Type B pancreatic cell (in vitro differentiated cells): ENCODE results near the gene ANKS1B. TPM values are rescaled to one million over a fixed set of nuclear protein-coding genes. Genes with fewer than 3 reads are reported as not detected.
A peak's percentile ranks its signal among the peaks of the same experiment; 100 is the strongest.

ENCODE experiments used
- DNase-seq: peaks from one replicate; pipeline ENCODE4 v3.0.0; 2021; ENCODE audit warnings: mixed read lengths; ENCODE audit not compliant: unreplicated experiment; ENCODE audit errors: extremely low spot score
- H3K27ac Mint-ChIP-seq: 2 replicates; pipeline ENCODE4 v1.8.0; 2021; ENCODE audit warnings: mild to moderate bottlenecking, mixed read lengths
- H3K27me3 Mint-ChIP-seq: 2 replicates; pipeline ENCODE4 v1.8.0; 2021; ENCODE audit warnings: mixed read lengths
- H3K36me3 Mint-ChIP-seq: 2 replicates; pipeline ENCODE4 v1.8.0; 2021; ENCODE audit warnings: mixed read lengths
- H3K4me1 Mint-ChIP-seq: one replicate; pipeline ENCODE4 v1.8.0; 2021; ENCODE audit warnings: mixed read lengths; ENCODE audit not compliant: unreplicated experiment
- H3K4me3 Mint-ChIP-seq: 2 replicates; pipeline ENCODE4 v1.8.0; 2021; ENCODE audit warnings: mild to moderate bottlenecking, mixed read lengths
- H3K9me3 Mint-ChIP-seq: 2 replicates; pipeline ENCODE4 v1.8.0; 2021; ENCODE audit warnings: mixed read lengths
- total RNA-seq: library from RNA; stranded (reverse); gene quantifications from 2 replicates; pipeline ENCODE4 v1.2.1, GENCODE V29; 2021; ENCODE audit warnings: low replicate concordance
- TF ChIP-seq, protein P1 (sequence below): fragments of 200-600 bp; sonication (generic); conservative IDR thresholded peaks from 2 replicates; pipeline ENCODE4 v1.5.0; 2021; ENCODE audit warnings: antibody characterized with exemption, mild to moderate bottlenecking

The ANKS1B gene
- total RNA-seq, 1 donor from 2014 or later = 4.7 TPM

DNA sequence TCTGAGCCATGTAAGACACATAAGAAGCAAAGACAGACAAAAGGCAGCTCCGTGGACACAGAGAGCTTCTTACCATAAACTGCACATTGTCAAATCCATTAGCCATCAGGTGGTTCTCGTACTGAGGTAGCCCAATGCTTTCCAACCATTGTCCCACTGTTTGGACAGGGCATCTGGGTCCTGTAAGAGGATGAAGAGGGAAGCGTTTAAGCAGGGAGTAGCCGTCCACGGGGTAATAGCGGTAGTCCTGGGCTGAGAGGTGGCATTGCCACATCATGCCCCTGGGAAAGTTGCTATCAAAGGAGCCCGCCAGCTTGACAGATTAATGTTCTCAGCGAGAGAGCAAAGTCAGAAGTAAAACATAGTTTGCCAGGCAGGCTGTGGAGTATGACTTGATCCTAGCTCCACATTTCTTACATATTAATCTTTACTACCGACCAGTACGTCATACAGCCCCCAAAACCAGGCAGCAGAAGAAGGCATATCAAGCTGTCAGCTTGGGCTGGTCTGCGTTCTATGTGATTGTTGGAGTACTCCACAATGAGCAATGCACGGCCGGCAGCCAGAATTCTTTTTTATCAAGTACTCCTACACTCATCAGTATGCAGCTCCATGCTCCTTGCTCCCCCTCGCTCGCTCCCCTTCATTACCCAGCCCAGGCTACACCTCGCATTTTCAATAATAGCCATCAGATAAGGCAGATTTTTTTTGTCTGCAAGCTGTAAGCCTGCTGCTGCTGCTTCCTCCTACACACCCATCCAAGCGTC, 830.3 kb downstream of the ANKS1B start:
- peaks cover 5% of the 10 kb centered on the region for H3K27me3 Mint-ChIP-seq
- H3K4me3 Mint-ChIP-seq = peak overlapping the region; percentile 42
- H3K4me1 Mint-ChIP-seq = peaks cover 6% of the 10 kb centered on the region
- TF ChIP-seq, protein P1, sequence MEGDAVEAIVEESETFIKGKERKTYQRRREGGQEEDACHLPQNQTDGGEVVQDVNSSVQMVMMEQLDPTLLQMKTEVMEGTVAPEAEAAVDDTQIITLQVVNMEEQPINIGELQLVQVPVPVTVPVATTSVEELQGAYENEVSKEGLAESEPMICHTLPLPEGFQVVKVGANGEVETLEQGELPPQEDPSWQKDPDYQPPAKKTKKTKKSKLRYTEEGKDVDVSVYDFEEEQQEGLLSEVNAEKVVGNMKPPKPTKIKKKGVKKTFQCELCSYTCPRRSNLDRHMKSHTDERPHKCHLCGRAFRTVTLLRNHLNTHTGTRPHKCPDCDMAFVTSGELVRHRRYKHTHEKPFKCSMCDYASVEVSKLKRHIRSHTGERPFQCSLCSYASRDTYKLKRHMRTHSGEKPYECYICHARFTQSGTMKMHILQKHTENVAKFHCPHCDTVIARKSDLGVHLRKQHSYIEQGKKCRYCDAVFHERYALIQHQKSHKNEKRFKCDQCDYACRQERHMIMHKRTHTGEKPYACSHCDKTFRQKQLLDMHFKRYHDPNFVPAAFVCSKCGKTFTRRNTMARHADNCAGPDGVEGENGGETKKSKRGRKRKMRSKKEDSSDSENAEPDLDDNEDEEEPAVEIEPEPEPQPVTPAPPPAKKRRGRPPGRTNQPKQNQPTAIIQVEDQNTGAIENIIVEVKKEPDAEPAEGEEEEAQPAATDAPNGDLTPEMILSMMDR = no peak
- no peak overlapping the region for H3K27ac Mint-ChIP-seq
- H3K36me3 Mint-ChIP-seq = no peaks in the 10 kb centered on the region
- DNase-seq = no peak
- no peaks in the 10 kb centered on the region for H3K9me3 Mint-ChIP-seq

DNA sequence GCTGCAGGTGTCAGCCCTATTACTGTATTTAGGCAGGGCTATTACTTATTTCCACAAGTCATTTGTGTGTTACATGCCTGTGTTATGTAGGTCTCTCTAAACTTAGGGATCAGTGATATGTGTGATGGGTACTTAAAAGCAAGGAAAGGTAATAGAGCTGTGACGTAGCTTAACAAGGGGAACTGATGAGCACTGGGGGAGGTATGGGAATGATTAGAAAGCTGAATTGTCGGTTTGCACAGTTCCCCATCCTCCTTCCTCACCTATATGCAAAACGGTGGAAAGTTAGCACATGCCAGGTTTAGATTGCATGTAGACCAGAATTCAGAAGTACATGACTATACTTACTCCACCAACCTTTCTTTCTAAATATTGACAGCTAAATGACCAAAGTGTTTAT, 831.4 kb downstream of the ANKS1B start:
- H3K4me1 Mint-ChIP-seq = peaks cover 6% of the 10 kb centered on the region
- H3K36me3 Mint-ChIP-seq = no peaks in the 10 kb centered on the region
- TF ChIP-seq, protein P1 = no peak
- no peaks in the 10 kb centered on the region for H3K9me3 Mint-ChIP-seq
- no peak for DNase-seq
- H3K27me3 Mint-ChIP-seq = peaks cover 5% of the 10 kb centered on the region
- no peak overlapping the region for H3K27ac Mint-ChIP-seq
- no peak overlapping the region for H3K4me3 Mint-ChIP-seq

DNA sequence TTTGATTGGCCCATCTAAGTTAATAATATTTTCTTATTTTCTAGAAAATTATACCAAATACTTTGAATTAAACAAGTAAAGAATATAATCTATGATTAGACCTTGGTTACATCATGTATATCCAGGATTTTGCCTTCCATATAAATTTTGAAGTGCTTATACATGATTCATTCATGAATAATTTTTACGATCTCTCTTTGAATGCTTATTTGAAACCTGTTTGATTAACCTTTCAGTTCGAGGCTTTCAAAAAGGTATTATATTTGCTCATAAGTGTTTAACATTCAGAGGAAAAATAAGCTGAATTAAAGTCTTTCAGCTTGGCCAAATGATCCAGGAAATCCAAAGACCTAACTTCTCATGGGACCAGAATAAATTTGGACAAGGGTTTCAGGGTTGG, 832.4 kb downstream of the ANKS1B start:
- H3K27ac Mint-ChIP-seq = no peak overlapping the region
- H3K9me3 Mint-ChIP-seq = no peaks in the 10 kb centered on the region
- TF ChIP-seq, protein P1 = no peak
- no peak for DNase-seq
- H3K4me3 Mint-ChIP-seq = no peak overlapping the region
- H3K27me3 Mint-ChIP-seq = peaks cover 5% of the 10 kb centered on the region
- H3K4me1 Mint-ChIP-seq = peaks cover 6% of the 10 kb centered on the region
- no peaks in the 10 kb centered on the region for H3K36me3 Mint-ChIP-seq

DNA sequence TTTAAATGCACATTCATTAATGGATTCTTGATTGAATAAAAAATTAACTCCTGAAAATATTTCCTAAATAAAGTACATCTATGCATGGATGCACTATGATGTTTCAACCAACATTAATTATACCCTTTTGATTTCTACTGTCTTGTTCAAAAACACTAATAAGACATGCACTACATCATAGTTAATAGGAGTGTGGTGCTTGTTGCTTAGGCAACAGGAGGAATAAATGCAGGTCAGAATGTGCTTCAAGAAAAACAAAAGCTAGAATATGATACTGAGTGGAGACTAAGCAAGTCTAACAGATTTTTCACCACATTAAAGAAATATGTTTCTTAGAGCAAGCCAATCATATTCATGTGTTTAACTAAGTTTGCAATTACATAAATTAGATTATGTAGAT, 833.0 kb downstream of the ANKS1B start:
- Mint-ChIP-seq H3K27ac (no peak overlapping the region), H3K27me3 (peaks cover 5% of the 10 kb centered on the region), H3K9me3 (no peaks in the 10 kb centered on the region), H3K36me3 (no peaks in the 10 kb centered on the region), H3K4me1 (peaks cover 6% of the 10 kb centered on the region), H3K4me3 (no peak overlapping the region)
- TF ChIP-seq, protein P1 = no peak
- no peak for DNase-seq

DNA sequence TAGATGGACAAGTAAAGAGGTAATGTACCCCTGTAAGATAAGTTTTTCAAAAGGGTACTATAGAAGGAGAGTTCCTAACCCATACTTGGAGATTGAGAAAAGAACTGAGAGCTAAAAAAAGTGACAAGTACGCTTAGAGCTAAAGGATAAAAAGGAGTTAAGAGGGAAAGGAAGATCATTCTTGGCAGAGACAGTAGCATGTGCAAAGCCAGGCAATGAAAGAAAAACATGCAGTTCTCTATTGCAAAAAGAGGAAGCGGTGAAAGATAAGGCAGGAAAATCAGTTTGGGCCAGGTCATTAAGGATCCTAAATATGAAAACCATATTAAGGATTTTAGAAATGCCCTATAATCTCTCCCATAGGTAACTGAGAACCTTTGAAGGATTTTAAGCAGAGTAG, 837.6 kb downstream of the ANKS1B start:
- Mint-ChIP-seq H3K27me3 (no peaks in the 10 kb centered on the region), H3K4me3 (no peak overlapping the region), H3K27ac (no peak overlapping the region), H3K9me3 (no peaks in the 10 kb centered on the region), H3K36me3 (no peaks in the 10 kb centered on the region), H3K4me1 (no peaks in the 10 kb centered on the region)
- TF ChIP-seq, protein P1 = no peak
- no peak for DNase-seq

DNA sequence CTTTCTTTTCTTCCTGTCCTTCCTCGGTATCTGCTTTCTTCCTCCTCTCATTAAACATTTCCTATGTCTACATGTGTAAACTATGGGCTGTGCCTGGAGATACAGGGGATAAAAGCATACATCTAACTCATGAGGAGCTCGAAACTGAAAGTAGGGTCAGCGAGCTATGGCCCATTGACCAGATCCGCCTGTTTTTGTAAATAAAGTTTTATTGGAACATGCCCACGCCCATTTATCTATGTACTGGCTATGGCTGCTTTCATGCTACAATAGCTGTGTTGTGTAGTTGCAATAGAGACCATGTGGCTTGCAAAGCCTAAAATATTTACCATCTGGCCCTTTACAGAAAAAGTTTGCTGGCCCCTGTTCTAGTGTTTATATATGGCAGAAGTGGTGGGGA, 838.0 kb downstream of the ANKS1B start:
- no peak for DNase-seq
- H3K4me1 Mint-ChIP-seq = no peaks in the 10 kb centered on the region
- H3K36me3 Mint-ChIP-seq = no peaks in the 10 kb centered on the region
- TF ChIP-seq, protein P1 = no peak
- no peak overlapping the region for H3K4me3 Mint-ChIP-seq
- H3K27me3 Mint-ChIP-seq = no peaks in the 10 kb centered on the region
- no peaks in the 10 kb centered on the region for H3K9me3 Mint-ChIP-seq
- no peak overlapping the region for H3K27ac Mint-ChIP-seq
